Measurements from ENCODE around the gene ZNF821. TPM values are rescaled to one million over a fixed set of nuclear protein-coding genes. Genes with fewer than 3 reads are reported as not detected.
"Not testable (repeated sequence)": the region's sequence is repeated elsewhere in the genome, so short reads cannot be mapped to it uniquely, and the experiment has no call there.

ZNF821 gene
- total RNA-seq, 1 donor from 2014 or later: 9.6 TPM

DNA sequence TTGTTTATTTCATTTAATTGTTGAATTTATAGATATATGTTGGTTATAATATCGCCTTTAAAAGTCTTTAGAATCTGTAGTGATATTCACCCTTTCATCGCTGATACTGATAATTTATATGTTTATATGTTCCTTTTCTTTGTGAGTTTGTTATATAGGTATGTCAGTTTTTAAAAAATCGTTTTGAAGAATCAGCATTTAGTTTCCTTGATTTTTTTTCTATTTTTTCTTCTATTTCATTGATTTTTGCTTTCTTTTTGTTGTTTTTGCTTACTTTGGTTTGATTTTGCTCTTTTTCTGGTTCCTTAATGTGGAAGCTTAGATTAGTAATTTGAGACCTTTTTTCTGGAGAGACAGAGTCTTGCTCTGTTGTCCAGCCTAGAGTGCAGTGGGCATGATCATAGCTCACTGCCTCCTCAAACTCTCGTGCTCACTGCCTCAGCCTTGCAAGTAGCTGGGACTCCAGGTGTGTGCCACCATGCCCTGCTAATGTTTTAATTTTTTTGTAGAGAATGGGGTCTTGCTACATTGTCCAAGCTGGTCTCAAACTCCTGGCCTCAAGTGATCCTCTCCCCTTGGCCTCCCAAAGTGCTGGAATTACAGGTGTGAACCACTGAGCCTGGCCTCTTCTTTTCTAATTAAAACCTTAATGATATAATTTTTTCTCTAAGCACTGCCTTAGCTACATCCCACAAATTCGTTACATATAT, 18.8 kb upstream of the ZNF821 start:
- no peak for DNase-seq (ENCODE audit: low spot score)

DNA sequence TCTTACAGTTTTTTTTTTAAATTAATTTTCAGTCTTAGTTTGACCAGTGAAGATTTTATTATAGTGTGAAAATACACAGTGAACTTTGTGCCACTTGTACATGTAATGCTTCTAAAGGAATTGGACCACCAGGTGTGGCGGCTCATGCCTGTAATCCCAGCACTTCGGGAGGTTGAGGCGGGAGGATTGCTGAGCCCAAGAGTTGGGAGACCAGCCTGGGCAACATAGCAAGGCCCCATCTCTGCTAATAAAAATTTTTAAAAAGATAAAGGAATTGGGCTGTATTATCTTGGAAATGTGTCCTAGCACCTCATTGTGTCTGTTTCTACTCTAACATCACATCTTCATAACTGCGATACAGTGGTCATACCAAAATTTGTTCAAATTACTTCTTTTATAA, 15.2 kb upstream of the ZNF821 start:
- no peak for DNase-seq (ENCODE audit: low spot score)

DNA sequence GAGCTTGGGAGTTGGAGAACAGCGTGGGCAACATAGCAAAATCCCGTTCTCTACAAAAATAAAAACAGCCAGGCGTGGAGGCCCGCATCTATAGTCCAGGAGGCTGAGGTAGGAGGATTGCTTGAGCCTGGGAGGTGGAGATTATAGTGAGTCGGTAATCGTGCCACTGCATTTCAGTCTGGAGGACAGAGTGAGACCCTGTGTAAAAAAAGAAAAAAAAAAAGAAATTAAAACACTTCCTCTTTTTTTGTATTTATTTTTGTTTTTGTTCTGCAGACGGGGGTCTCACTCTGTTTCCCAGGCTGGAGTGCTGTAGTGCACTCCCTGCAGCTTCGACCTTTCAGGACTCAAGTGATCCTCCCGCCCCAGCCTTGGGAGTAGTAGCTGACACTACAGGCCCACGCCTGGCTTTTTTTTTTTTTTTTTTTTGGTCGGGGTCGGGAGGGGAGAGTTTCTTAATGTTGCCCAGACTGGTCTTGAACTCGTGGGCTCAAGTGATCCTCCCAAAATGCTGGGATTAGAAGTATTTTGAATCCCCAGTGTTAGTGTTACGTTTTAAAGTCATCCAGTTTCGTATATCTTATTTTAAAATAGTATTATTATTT, 12.9 kb upstream of the ZNF821 start:
- DNase-seq (ENCODE audit: low spot score): no peak

DNA sequence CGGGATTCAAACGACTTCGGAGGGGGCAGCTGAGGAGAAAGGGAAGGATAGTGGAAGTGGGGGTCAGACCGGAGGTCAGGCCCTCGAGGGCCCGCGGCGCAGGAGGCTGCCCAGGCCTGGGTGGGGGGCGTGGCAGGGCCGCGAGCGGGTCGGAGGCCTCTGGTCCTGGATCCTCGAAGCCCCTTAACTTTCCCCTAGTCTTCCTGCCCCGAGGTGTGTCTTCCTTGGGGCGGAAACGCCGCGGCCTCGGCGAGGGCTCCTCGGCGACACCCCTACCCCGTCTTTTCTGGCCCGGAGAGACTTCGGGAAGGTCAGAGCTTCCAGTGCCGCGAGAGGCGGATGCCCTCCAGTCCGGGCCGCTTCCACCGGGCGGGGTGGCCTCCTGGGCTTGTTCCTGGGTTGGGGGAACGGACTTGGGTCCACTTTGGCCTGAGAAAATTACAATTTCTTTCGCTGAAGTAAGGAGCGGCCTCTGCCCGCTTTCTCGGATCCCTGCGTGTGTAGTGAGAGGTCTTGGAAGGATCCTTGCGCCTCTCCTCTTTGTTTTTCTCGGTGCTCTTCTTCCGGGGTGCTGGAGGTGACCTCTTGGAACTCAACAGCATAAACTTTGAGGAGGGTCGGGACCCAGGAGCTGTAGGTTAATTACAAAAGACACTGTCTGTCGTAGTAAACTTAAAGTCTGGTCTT, 11.8 kb upstream of the ZNF821 start:
- peak; percentile 41 for DNase-seq (ENCODE audit: low spot score)

DNA sequence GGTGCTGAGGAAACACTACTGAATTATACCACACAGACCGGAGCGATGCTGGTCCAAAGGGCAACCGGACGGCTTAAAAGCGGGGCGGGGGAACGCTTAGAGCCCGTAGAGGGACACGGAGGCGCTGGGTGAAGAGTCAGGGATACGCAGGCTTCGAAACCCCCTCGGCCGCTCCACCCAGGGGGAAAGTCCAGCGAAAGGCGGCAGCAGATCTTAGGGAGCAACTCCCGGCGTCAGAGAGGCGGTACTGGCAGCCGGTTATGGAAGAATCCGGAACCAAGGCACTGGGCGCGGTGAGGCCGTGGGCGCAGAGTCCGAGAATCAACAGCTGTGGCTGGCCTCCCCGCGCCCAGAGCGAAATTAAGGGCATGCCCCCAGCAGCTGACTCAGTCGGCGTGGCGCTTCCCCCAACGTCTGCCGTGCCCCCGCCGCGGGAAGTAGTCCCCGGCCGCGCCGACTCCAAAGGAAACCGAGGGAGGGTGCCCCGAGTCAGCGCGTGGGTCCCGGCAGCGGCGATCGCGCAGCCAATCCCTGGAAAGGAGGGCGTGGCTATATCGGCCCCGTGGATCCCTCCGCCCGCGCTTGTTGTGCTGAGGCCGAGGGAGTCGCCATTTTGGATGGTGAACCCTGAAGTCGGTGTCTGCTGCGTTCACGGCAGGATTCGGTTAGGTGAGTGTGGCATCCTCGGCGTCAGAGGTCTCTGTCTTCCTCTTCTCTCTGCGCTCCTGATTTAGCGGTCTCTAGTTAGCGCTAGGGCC, 11.1 kb upstream of the ZNF821 start, which contains the start of gene IST1:
TSS of gene IST1 (plus strand) at position 611 of the 758 bp plus-strand sequence. CDS start 20,110 bp downstream, outside the sequence.
- DNase-seq (ENCODE audit: low spot score): peak; percentile 99

DNA sequence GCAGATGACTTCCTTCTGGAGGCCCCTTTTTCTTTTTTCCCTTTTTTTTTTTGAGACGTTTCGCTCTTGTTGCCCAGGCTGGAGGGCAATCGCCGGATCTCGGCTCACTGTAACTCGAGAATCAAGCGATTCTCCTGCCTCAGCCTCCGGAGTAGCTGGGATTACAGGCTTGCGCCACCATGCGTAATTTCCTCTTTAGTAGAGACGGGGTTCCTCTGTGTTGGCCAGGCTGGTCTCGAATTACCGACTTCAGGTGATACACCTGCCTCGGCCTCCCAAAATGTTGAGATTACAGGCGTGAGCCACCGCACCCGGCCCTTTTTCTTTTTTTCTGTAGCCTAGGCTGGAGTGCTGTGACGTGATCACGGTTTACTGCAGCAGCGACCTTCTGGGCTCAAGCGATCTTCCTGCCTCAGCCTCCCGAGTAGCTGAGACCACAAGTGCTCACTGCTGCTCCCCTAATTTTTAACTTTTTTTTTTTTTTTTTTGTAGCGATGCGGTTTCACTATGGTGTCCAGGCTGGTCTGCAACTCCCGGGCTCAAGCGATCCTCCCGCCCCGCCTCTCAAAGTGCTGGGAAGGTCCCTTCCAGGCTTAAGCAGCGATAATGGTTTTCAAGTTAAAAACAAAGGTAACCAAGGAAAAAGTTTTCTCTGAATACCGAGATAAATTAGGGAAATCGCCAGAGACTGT, 10.4 kb upstream of the ZNF821 start:
- peak; percentile 71 for DNase-seq (ENCODE audit: low spot score)

DNA sequence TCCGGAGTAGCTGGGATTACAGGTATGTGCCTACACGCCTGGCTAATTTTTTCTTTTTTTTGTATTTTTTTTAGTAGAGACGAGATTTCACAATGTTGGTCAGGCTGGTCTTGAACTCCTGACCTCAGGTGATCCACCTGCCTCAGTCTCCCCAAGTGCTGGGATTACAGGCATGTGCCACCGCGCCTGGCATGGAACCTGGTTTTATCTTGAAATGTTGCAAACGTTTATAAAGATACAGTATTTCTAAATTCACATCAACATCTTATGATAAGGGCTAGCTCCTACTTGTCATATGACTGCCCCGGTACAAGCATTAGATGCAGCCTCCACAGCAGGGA, 9.9 kb upstream of the ZNF821 start:
- no peak for DNase-seq (ENCODE audit: low spot score)

DNA sequence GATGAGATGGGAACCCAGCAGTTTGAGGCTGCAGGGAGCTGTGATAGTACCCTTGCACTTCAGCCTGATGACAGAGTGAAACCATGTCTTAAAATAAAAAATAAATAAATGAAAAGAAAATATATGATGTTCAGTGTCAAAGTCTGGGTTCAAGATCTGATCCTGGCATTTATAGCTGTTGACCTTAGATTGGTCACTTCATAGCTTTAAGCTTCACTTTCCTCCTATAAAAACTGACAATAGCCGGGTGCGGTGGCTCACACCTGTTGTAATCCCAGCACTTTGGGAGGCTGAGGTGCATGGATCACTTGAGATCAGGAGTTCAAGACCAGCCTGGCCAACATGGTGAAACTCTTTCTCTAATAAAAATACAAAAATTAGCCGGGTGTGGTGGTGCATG, 5.2 kb upstream of the ZNF821 start:
- no peak for DNase-seq (ENCODE audit: low spot score)

DNA sequence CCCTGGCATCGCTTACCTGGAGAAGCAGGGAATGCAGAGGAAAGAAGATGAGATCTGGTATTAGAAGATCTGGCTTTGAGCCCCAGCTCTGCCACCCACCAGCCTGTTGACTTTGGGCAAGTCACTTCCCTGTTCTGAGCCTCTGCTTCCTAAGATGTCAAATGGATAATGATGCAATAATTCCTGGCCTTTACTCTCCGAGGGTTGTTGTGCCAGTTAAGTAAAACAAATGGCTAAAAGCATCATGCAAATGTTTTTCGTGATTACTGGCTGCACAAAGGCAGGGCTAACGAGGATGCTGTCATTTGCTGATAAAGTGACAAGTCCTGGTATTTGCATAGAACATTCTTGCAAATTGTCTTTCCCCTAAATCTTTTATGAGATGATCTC, 1.3 kb upstream of the ZNF821 start:
- no peak for DNase-seq (ENCODE audit: low spot score)

DNA sequence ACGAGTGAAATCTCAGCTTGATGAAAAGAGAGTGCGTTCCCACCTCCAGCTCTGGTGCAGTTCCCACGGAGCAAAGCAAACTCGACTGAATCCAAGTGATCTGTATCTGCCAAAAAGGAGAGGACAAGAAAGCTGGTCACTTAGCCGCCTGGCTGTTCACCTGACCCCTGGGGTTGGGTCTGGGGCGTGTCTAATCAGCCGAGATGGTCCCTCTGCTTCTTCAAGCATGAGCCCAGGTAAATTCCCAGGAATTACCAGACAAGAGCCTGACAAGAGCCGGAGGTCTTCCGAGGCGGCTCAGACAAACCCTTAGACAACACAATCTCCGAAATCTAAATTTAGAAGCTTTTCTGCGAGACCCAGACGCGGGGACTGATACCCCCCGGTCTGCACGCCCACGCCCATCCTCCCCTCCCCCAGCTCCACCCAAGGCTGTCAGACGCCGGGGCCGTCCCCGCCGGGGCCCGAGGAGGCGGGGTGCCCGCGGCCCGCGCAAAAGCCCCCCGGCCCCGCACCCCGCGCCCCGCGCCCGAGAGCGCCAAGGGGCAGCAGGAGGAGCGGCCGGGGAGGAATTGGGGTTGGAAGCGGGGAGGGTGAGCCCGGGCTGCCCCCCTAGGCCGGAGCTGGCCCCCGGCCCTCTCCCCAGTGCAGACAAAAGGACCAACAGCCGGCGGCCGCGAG, 674 bp downstream of the ZNF821 start:
- peak; percentile 57 for DNase-seq (ENCODE audit: low spot score)

DNA sequence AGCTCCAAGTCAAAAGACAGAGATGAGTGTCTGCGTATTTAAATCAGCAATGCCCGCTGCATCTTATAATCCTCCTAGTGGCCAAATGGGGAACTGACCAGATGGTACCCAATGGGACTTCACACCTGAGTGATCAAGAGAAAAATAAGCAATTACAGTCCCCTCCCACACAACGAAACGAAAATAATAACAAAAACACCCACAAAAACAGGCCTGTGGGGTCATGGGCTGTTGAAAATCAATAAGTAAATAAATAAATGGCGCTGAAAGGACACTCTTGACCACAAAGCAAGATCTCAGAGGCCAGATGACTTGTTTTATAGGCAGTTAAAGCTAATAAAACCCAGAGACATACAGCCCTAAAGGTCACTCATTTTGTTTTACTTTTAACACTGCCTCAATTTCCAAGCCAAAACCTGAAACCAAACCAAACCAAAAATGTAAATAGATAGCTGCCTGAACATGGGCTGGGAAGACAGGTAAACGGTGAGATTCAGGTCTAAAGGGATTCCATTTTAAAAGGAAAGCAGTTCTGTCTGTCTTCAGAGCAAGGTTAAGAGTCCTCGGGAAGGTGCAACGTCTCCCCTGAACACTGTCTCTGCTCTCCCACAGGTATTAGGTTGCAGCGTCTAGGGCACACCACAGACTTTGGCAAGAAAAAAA, 1.3 kb downstream of the ZNF821 start:
- peak; percentile 79 for DNase-seq (ENCODE audit: low spot score)

DNA sequence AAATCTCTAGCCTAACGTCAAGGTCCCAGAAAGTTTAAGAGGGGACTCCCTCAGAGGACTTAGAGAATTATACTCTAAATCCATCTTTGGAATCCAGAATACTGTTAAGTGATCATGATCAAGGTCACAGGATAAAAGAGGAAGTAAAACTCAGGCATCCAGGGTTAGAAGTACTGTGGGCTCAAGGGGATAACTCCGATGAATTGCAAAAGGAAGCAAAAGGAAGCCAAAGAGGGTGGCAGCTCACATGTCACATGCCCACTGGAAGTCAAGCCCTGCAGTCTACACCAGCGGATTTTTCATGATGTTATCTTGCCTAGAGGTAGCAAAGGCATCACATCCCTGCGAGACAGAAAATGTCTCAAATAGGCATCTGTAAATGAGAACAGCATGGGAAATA, 3.8 kb downstream of the ZNF821 start:
- no peak for DNase-seq (ENCODE audit: low spot score)

DNA sequence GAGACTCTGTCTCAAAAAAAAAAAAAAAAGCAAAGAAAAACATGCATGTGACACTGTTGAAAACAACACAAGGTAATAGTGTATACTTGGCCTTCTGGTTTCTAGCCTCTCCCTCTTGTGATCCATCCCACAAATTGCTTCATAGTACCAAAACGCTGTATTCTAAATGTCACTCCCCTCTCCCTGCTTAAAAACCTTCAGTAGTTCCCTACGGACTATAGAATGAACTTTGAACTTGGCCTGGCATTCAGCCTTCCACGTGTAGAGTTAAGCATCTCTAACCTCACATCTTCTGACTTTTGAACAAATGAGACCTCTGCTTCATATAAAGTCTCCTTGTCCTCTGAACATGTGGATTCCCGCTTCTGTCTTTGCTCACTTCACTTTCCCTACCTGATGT, 5.1 kb downstream of the ZNF821 start:
- no peak for DNase-seq (ENCODE audit: low spot score)

DNA sequence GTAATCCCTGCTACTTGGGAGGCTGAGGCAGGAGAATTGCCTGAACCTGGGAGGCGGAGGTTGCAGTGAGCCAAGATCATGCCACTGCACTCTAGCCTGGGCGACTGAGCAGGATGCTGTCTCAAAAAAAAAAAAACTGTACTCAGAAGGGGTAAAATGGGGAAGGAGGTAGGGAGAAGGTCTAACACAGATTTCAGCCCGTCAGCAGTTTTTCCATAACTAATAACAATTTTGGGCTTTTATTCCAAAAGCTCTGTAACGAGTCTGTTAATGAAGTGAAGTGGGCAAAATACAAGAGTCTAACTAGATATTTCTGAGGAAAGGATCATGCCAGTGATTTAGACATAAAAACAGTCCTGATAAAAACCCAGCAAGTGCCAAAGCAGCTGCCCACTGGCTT, 10.8 kb downstream of the ZNF821 start:
- DNase-seq (ENCODE audit: low spot score): no peak

DNA sequence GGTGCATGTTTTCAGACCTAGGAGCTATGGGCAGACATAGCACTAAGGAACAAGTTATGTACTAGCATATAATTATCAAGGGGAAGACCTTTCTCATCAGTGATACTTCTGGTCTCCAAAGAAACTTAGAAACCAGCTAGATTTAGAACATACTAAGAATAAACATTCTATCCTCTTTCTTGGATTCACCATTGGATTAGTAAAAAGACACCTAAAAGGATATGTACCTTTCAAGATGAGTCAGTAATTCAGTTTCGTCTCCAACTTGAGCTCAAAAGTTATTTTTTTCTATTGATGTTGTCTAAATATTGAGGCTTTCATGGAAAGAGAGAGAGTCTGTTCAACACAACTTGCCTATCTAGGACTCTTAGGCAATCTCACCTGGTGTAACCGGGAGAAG, 13.2 kb downstream of the ZNF821 start:
- no peak for DNase-seq (ENCODE audit: low spot score)

DNA sequence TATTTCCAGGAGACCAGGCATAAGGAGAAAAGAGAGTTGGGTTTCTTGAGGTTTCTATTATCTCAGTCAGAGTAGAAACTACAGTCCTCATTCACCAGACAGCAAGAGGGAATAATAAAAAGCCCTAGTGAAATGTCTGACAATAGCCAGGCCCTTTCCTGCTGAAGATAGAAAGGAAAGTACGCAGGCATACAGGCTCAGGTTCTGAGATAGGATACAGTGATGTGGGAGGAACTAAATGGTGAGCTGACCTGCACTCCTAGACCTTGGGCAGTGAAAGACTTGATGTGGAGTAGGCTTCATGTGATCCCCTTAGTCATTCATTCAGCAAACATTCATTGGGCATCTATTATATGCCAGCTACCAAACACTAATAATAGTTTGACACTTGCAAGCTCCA, 14.9 kb downstream of the ZNF821 start:
- peak; percentile 29 for DNase-seq (ENCODE audit: low spot score)

DNA sequence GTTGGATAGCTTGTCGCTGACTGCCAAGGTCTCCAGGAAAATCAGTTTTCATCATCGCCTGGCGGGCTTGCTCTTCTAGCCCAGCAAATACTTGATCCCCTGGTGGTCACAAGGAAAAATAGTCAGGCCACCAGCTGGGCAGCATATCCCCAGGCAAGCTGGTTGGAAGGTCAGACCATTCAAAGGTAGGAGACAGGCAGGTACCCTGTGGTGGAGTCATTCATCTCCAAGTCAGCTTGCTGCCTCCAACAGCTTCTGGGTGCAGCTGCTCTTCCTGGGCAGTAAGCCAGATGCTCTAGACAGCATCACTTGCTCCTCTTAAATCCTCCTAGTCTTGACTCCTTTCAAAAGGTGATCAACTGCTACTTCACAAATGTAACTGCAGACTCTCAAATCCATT, 16.0 kb downstream of the ZNF821 start:
- no peak for DNase-seq (ENCODE audit: low spot score)

DNA sequence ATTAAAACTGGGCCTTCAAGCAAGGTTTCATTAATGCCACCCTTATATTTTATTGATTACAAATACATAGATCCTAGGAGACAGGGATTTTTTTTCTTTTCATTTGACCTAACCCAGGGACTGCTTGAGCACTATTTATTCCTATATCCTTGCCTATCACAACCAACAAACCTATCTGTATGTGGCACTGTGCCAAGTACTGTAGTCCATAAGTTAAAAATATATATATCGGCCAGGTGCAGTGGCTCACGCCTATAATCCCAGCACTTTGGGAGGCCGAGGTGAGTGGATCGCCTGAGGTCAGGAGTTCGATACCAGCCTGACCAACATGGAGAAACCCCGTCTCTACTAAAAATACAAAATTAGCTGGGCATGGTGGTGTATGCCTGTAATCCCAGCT, 16.8 kb downstream of the ZNF821 start:
- not testable (repeated sequence) for DNase-seq (ENCODE audit: low spot score)

DNA sequence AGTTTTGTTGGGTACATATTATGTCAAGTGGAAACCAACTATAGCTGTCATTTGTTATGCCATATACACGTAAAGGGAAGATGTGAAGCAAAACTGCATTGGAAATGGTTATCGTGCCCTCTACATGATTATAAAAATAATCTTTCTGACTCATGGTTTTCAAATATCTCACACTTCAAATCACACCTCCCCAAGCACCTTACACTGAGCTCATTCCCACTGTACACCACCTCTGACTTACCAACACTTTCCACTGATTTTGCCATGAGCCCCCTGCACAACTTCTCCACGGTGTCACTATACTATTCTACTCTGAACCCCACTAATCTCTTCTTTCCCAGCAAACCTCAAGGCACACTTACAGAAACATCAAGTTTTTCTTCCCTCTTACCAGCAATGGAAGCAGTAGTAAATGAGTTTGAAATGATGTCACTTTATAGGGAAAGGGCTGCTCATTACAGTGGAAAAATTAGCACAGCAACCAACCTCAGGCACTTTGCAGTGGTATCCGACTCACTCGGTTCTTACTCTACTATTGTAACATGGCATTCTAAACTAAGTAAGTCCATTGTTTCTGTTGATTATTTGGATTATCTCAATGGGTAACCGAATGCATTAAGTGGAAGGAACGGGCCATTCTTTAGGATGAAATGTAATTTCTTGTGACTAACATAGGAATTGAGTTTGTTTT, 18.7 kb downstream of the ZNF821 start:
- DNase-seq (ENCODE audit: low spot score): no peak

DNA sequence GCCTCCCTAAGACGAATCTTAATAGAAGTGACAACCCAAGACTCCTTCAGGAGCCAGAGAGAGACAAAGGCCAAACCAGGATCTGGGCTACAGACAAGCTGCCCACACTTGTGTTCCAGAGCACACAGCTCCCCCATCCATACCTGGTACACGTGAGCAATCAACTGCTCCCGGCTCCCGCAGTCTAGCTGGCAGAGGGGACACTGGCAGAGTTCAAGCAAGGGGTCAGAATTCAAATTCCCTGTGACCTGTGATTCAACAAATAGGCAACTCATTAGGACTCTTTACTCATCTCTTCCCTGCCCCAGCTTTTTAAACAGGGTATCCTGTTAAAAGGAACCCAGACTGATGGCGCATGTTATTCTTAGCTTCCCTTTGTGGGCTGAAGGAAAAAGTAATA, 20.0 kb downstream of the ZNF821 start:
- DNase-seq (ENCODE audit: low spot score): no peak

Measured in umbilical cord (tissue), 2 donors.